Measurements from ENCODE around the gene MYOM1. TPM values are rescaled to one million over a fixed set of nuclear protein-coding genes. Genes with fewer than 3 reads are reported as not detected.
"Not testable (repeated sequence)": the region's sequence is repeated elsewhere in the genome, so short reads cannot be mapped to it uniquely, and the experiment has no call there.

The MYOM1 gene
- total and polyA plus RNA-seq, 10 donors: 1.2 to 6.2 (median 2.0) TPM

DNA sequence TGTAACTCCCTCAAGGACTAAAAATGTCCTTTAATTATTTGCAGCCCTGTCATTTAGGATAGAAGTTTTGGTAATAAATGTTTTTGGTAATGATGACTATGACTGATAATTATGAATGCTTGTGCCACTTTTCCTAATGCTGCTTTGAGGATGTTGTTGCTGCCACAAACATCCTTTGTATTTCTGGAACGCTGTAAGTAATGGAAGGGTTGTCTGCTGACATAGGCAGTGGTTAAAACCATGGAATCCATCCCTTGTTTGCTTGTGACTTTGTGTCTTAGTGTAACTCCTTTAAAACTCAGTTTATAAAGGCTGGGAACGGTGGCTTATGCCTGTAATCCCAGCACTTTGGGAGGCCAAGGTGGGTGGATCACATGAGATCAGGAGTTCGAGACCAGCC lies 187.0 kb downstream of the MYOM1 start:
- intact Hi-C loops (cut with DNase I; ENCODE audit: low total_unique reads): no loop called here
- no peaks in the 10 kb centered on the region for H3K36me3 ChIP-seq
- no peak for DNase-seq
- 83 to 93% (median 88%) methylated on average over 3 of the region's 3 CpGs for WGBS, 5 donors
- H3K4me3 ChIP-seq: no peak overlapping the region
- H3K4me1 ChIP-seq: peaks cover 3 to 27% (median 19%) of the 10 kb centered on the region in 6 donors
- no peak overlapping the region for H3K27ac ChIP-seq
- no peak for TF ChIP-seq POLR2AphosphoS5 (IDR thresholded peaks at IDR 0.05)
- no peaks in the 10 kb centered on the region for H3K27me3 ChIP-seq (replicated peaks in 1 of 7)
- H3K9me3 ChIP-seq: no peaks in the 10 kb centered on the region

DNA sequence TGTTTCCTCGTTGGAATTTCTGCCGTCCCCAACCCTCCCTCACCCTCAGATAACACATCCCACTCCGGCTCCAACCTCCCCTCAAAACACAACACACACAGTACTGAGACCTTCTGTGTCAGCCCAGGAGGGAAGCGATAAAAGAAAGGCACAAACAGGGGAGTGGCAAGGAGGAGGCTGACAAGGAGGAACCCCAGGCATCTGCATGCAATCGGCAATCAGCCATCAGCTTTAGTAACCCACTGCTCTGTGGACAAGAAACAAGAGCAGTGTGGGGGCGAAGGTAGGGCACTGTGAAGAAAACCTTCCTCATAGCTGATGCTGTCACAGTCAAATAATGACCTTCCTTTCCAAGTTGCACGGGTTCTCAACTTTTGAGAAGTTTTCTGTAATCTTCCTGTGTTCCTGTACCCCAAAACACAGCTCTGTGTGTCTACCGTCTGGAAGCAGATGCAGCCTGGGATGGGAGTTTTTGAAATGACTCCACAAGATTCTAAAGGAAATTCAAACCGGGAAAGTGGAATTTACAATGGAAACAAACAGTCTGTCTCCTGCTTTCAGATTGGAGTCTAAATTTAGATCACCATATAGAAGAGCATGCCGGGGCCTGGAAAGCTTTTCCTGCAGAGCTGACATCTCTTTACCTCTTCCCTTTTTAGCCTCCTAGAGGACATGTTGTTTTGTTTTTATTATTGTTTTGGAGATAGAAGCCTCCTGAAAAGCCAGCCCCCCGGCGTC lies 190.4 kb downstream of the MYOM1 start:
- H3K4me1 ChIP-seq: peaks cover 0 to 18% (median 8%) of the 10 kb centered on the region in 6 donors
- DNase-seq: no peak
- H3K27ac ChIP-seq: peak overlapping the region in 4 of 8 donors; percentile 26 to 51 (median 34)
- WGBS, 5 donors: 35 to 53% (median 50%) methylated on average over 12 of the region's 12 CpGs
- H3K27me3 ChIP-seq (replicated peaks in 1 of 7): no peaks in the 10 kb centered on the region
- TF ChIP-seq POLR2AphosphoS5 (IDR thresholded peaks at IDR 0.05): no peak
- no peak for TF ChIP-seq POLR2A (IDR thresholded peaks at IDR 0.05)
- TF ChIP-seq, protein P1, sequence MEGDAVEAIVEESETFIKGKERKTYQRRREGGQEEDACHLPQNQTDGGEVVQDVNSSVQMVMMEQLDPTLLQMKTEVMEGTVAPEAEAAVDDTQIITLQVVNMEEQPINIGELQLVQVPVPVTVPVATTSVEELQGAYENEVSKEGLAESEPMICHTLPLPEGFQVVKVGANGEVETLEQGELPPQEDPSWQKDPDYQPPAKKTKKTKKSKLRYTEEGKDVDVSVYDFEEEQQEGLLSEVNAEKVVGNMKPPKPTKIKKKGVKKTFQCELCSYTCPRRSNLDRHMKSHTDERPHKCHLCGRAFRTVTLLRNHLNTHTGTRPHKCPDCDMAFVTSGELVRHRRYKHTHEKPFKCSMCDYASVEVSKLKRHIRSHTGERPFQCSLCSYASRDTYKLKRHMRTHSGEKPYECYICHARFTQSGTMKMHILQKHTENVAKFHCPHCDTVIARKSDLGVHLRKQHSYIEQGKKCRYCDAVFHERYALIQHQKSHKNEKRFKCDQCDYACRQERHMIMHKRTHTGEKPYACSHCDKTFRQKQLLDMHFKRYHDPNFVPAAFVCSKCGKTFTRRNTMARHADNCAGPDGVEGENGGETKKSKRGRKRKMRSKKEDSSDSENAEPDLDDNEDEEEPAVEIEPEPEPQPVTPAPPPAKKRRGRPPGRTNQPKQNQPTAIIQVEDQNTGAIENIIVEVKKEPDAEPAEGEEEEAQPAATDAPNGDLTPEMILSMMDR (IDR thresholded peaks at IDR 0.05 in 8 of 11, conservative IDR thresholded peaks at IDR 0.05 in 3 of 11): no peak
- H3K9me3 ChIP-seq: no peaks in the 10 kb centered on the region
- intact Hi-C loops (cut with DNase I; ENCODE audit: low total_unique reads): no loop called here
- H3K4me3 ChIP-seq: no peak overlapping the region
- no peaks in the 10 kb centered on the region for H3K36me3 ChIP-seq

DNA sequence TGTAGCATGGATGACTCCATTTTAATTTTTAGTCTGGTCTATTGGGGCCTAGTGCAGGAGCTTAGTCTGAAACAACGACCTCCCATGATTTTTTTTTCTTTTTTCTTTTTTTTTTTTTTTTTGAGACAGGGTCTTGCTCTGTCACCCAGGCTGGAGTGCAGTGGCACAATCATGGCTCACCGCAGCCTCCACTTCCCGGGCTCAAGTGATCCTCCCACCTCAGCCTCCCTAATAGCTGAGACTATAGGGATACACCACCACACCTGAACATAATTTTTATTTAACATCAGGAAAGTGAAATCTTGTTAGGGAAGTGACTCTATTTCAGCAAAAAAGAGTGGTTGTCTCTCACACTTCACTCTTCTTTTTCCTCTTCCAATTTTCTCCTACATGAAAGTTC lies 191.7 kb downstream of the MYOM1 start:
- H3K27ac ChIP-seq: peak overlapping the region in 3 of 8 donors; percentile 6 to 44 (median 31)
- WGBS, 5 donors: 80 to 95% (median 91%) methylated on average over 3 of the region's 3 CpGs
- H3K36me3 ChIP-seq; H3K4me3 ChIP-seq; DNase-seq; intact Hi-C loops (cut with DNase I; ENCODE audit: low total_unique reads); H3K27me3 ChIP-seq (replicated peaks in 1 of 7); H3K9me3 ChIP-seq: not testable (repeated sequence)
- peaks cover 0 to 18% (median 8%) of the 10 kb centered on the region in 6 donors for H3K4me1 ChIP-seq

DNA sequence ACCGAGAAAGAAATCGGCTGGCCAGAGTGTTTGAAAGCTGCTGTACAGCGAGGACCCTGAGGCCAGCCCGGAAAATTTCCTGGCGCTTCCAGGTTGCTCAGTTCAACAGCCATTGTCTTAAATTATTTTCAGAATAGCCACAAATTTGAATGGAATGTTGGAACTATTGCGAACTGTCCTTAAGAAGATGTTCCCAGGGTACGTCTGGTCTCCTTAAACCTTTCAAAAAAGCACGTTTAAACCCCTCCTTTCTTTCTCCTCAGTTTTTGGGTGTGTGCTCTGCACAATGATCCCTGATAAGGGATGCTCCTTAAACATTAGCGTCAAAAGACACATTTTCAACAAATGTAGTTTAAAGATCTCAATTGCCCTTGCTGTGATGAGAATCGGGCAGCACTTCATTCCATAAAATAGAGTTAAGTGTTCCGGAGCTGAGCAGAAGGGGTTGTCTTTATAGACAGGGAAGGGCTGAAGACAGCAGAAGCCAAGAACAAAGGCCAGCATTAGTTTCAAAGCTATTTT lies 192.3 kb downstream of the MYOM1 start:
- TF ChIP-seq, protein P1 (IDR thresholded peaks at IDR 0.05 in 8 of 11, conservative IDR thresholded peaks at IDR 0.05 in 3 of 11): no peak
- TF ChIP-seq POLR2AphosphoS5 (IDR thresholded peaks at IDR 0.05) (no peak), POLR2A (IDR thresholded peaks at IDR 0.05) (no peak)
- peaks cover 0 to 18% (median 8%) of the 10 kb centered on the region in 6 donors for H3K4me1 ChIP-seq
- H3K4me3 ChIP-seq: no peak overlapping the region
- H3K27ac ChIP-seq: peak overlapping the region in 4 of 8 donors; percentile 6 to 44 (median 32)
- intact Hi-C loops (cut with DNase I; ENCODE audit: low total_unique reads): no loop called here
- H3K27me3 ChIP-seq (replicated peaks in 1 of 7): no peaks in the 10 kb centered on the region
- no peak for DNase-seq
- H3K36me3 ChIP-seq: no peaks in the 10 kb centered on the region
- WGBS, 5 donors: 69 to 92% (median 86%) methylated on average over 11 of the region's 11 CpGs
- H3K9me3 ChIP-seq: no peaks in the 10 kb centered on the region

DNA sequence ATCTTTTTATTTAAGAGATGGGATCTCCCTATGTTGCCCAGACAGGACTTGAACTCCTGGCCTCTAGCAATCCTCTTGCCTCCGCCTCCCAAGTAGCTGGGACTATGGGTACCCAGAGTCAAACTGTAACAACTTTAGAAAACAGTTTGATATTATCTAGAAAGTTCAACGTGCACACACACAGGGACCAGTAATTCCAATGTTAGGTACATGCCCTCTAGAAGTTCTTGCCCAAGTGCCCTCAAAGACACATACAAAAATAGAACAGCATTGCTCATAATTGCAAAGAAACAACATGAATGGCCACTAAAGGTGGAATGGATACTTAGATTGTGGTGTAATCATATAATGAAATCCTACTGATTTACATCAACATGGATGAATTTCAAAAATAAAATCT lies 194.2 kb downstream of the MYOM1 start:
- Histone ChIP-seq H3K4me3 (no peak overlapping the region), H3K27ac (no peak overlapping the region), H3K27me3 (replicated peaks in 1 of 7) (no peaks in the 10 kb centered on the region), H3K9me3 (no peaks in the 10 kb centered on the region), H3K4me1 (peaks cover 0 to 18% (median 8%) of the 10 kb centered on the region in 6 donors), H3K36me3 (no peaks in the 10 kb centered on the region)
- 90 to 94% (median 93%) methylated on average over 2 of the region's 2 CpGs for WGBS, 5 donors
- intact Hi-C loops (cut with DNase I; ENCODE audit: low total_unique reads): no loop called here
- TF ChIP-seq, protein P1 (IDR thresholded peaks at IDR 0.05 in 8 of 11, conservative IDR thresholded peaks at IDR 0.05 in 3 of 11): no peak
- TF ChIP-seq POLR2A (IDR thresholded peaks at IDR 0.05) (no peak), POLR2AphosphoS5 (IDR thresholded peaks at IDR 0.05) (no peak)
- no peak for DNase-seq

DNA sequence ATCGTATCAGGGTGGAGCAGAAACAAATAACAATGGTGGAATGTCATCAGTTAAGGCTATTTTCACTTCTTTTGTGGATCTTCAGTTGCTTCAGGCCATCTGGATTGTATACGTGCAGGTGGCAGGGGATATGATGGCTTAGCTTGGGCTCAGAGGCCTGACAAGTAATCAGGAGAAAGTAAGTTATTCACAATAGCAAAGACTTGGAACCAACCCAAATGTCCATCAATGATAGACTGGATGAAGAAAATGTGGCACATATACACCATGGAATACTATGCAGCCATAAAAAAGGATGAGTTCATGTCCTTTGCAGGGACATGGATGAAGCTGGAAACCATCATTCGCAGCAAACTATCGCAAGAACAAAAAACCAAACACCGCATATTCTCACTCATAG lies 196.2 kb downstream of the MYOM1 start:
- H3K9me3 ChIP-seq; H3K36me3 ChIP-seq; H3K4me3 ChIP-seq; DNase-seq; H3K4me1 ChIP-seq; intact Hi-C loops (cut with DNase I; ENCODE audit: low total_unique reads); H3K27ac ChIP-seq; H3K27me3 ChIP-seq (replicated peaks in 1 of 7): not testable (repeated sequence)
- 89 to 95% (median 92%) methylated on average over 3 to 5 of the region's 5 CpGs for WGBS, 5 donors

Measured in spleen (tissue), 11 donors.